Smooth muscle cell (in vitro differentiated cells): ENCODE measurements around the gene HIGD1A. TPM values are rescaled to one million over a fixed set of nuclear protein-coding genes. Genes with fewer than 3 reads are reported as not detected.

Experiments
- DNase-seq: peaks from one replicate; lab custom pipeline; 2025; ENCODE audit not compliant: unreplicated experiment; lab: John Stamatoyannopoulos, UW
- H2AFZ ChIP-seq: fragments of 200-600 bp; sonication (generic); 2 replicates; pipeline ENCODE4 v1.6.0; 2016; ENCODE audit warnings: antibody characterized with exemption, low read depth, mild to moderate bottlenecking
- H3F3A ChIP-seq: fragments of 200-600 bp; sonication (generic); 2 replicates; pipeline ENCODE4 v1.6.0; 2017; ENCODE audit warnings: antibody characterized with exemption, low read depth
- H3K27ac ChIP-seq: fragments of 200-600 bp; sonication (generic); 2 replicates; pipeline ENCODE4 v1.5.1; 2016; ENCODE audit warnings: low read depth, mild to moderate bottlenecking
- H3K27me3 ChIP-seq: fragments of 200-600 bp; sonication (generic); 2 replicates; pipeline ENCODE4 v1.6.1; 2016; ENCODE audit warnings: low read depth, mild to moderate bottlenecking
- H3K36me3 ChIP-seq: fragments of 200-600 bp; sonication (generic); 2 replicates; pipeline ENCODE4 v1.5.1; 2016; ENCODE audit warnings: low read depth
- H3K4me1 ChIP-seq: fragments of 200-600 bp; sonication (generic); 2 replicates; pipeline ENCODE4 v1.5.1; 2016; ENCODE audit warnings: low read depth
- H3K4me2 ChIP-seq: fragments of 200-600 bp; sonication (generic); 2 replicates; pipeline ENCODE4 v1.6.0; 2016; ENCODE audit warnings: mild to moderate bottlenecking
- H3K4me3 ChIP-seq: fragments of 200-600 bp; sonication (generic); 2 replicates; pipeline ENCODE4 v1.5.1; 2016; ENCODE audit warnings: mild to moderate bottlenecking
- H3K79me2 ChIP-seq: fragments of 200-600 bp; sonication (generic); 2 replicates; pipeline ENCODE4 v1.6.0; 2016; ENCODE audit warnings: low read depth, mild to moderate bottlenecking
- H3K9ac ChIP-seq: fragments of 200-600 bp; sonication (generic); 2 replicates; pipeline ENCODE4 v1.6.0; 2016; ENCODE audit warnings: low read depth
- H3K9me3 ChIP-seq: fragments of 200-600 bp; sonication (generic); replicated peaks from 2 replicates; pipeline ENCODE4 v1.5.1; 2016; ENCODE audit warnings: low read depth
- H4K20me1 ChIP-seq: fragments of 200-600 bp; sonication (generic); 2 replicates; pipeline ENCODE4 v1.6.0; 2016; ENCODE audit warnings: low read depth
- WGBS: methylation state at CpG from one replicate; pipeline ENCODE4 v1.1.7; 2016; ENCODE audit warnings: low lambda C conversion rate; 5-methylcytosine and 5-hydroxymethylcytosine counted together
- polyA plus RNA-seq: library from polyadenylated mRNA; unstranded; fragments of >200 nt; fragmentation: Nextera tagmentation; extraction: Ambion mirVana; gene quantifications from 2 replicates; pipeline ENCODE4 v1.2.1, GENCODE V29; 2016
- total RNA-seq: library from RNA; depleted of rRNA; stranded (reverse); fragments of >200 nt; gene quantifications from 2 replicates; pipeline ENCODE4 v1.2.3, GENCODE V29; 2014
- TF ChIP-seq, protein P1 (sequence below): fragments of 200-600 bp; sonication (generic); IDR thresholded peaks from 2 replicates; pipeline ENCODE4 v1.5.1; 2017; ENCODE audit warnings: borderline replicate concordance, mild to moderate bottlenecking, antibody characterized with exemption; ENCODE audit not compliant: insufficient read depth, poor library complexity, severe bottlenecking

HIGD1A gene
- total and polyA plus RNA-seq, 2 experiments from 2014 or later = 159 to 339 TPM

- DNase-seq = no peak
- Histone ChIP-seq H3K4me1 (peaks cover 34% of the 10 kb centered on the region), H3F3A (peaks cover 12% of the 10 kb centered on the region), H3K36me3 (no peaks in the 10 kb centered on the region), H3K9me3 (no peaks in the 10 kb centered on the region), H4K20me1 (peaks cover 46% of the 10 kb centered on the region), H3K4me3 (peak overlapping the region; percentile 94), H3K9ac (no peak overlapping the region), H2AFZ (no peak overlapping the region), H3K27ac (no peak overlapping the region), H3K79me2 (peaks cover 52% of the 10 kb centered on the region), H3K4me2 (peak overlapping the region; percentile 100), H3K27me3 (no peaks in the 10 kb centered on the region)
- TF ChIP-seq, protein P1, sequence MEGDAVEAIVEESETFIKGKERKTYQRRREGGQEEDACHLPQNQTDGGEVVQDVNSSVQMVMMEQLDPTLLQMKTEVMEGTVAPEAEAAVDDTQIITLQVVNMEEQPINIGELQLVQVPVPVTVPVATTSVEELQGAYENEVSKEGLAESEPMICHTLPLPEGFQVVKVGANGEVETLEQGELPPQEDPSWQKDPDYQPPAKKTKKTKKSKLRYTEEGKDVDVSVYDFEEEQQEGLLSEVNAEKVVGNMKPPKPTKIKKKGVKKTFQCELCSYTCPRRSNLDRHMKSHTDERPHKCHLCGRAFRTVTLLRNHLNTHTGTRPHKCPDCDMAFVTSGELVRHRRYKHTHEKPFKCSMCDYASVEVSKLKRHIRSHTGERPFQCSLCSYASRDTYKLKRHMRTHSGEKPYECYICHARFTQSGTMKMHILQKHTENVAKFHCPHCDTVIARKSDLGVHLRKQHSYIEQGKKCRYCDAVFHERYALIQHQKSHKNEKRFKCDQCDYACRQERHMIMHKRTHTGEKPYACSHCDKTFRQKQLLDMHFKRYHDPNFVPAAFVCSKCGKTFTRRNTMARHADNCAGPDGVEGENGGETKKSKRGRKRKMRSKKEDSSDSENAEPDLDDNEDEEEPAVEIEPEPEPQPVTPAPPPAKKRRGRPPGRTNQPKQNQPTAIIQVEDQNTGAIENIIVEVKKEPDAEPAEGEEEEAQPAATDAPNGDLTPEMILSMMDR = no peak
- 88% methylated on average over 3 of the region's 3 CpGs for WGBS
These were observed 3.2 kb downstream of the HIGD1A start for GRCh38 chr3:42801048-42801620.

GRCh38 chr3:42800251-42800650 lies 4.0 kb downstream of the HIGD1A start:
- TF ChIP-seq, protein P1 = no peak
- Histone ChIP-seq H3K27me3 (no peaks in the 10 kb centered on the region), H3K4me3 (no peak overlapping the region), H3K4me1 (peaks cover 34% of the 10 kb centered on the region), H3K9ac (no peak overlapping the region), H2AFZ (no peak overlapping the region), H3K9me3 (no peaks in the 10 kb centered on the region), H3K27ac (no peak overlapping the region), H3K79me2 (peaks cover 61% of the 10 kb centered on the region), H3K4me2 (no peak overlapping the region), H3F3A (peaks cover 12% of the 10 kb centered on the region), H3K36me3 (no peaks in the 10 kb centered on the region), H4K20me1 (peaks cover 55% of the 10 kb centered on the region)
- no peak for DNase-seq
- 100% methylated on average over 2 of the region's 2 CpGs for WGBS

DNA sequence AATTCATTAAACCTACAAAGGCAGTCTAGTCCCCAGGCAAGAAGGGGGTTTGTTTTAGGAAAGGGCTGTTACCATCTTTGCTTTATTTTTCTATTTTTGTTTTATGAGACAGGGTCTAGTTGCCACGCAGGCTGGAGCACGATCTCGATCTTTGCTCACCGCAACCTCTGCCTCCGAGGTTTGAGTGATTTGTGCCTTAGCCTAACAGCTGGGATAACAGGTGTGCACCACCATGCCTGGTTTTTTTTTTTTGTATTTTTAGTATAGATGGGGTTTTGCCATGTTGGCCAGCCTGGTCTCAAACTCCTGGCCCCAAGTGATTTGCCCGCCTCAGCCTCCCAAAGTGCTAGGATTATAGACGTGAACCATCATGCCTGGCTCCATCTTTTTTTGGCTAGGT lies 4.9 kb downstream of the HIGD1A start:
- Histone ChIP-seq H3K9ac (no peak overlapping the region), H3F3A (peaks cover 12% of the 10 kb centered on the region), H2AFZ (no peak overlapping the region), H4K20me1 (peaks cover 64% of the 10 kb centered on the region), H3K4me2 (no peak overlapping the region), H3K36me3 (no peaks in the 10 kb centered on the region), H3K79me2 (peaks cover 68% of the 10 kb centered on the region), H3K27ac (no peak overlapping the region), H3K9me3 (no peaks in the 10 kb centered on the region), H3K27me3 (no peaks in the 10 kb centered on the region), H3K4me1 (peaks cover 28% of the 10 kb centered on the region), H3K4me3 (no peak overlapping the region)
- DNase-seq = no peak
- TF ChIP-seq, protein P1 = no peak
- 84% methylated on average over 7 of the region's 7 CpGs for WGBS

GRCh38 chr3:42796332-42796885 lies 7.9 kb downstream of the HIGD1A start:
- H3F3A ChIP-seq = no peaks in the 10 kb centered on the region
- no peak for DNase-seq
- TF ChIP-seq, protein P1 = no peak
- H3K9me3 ChIP-seq = no peaks in the 10 kb centered on the region
- H4K20me1 ChIP-seq = peaks cover 65% of the 10 kb centered on the region
- peaks cover 64% of the 10 kb centered on the region for H3K79me2 ChIP-seq
- H3K36me3 ChIP-seq = peaks cover 10% of the 10 kb centered on the region
- H3K4me1 ChIP-seq = peaks cover 7% of the 10 kb centered on the region
- H3K27me3 ChIP-seq = no peaks in the 10 kb centered on the region
- H3K9ac ChIP-seq = no peak overlapping the region
- H3K4me2 ChIP-seq = no peak overlapping the region
- H3K27ac ChIP-seq = no peak overlapping the region
- no peak overlapping the region for H2AFZ ChIP-seq
- no peak overlapping the region for H3K4me3 ChIP-seq
- WGBS = 91% methylated on average over 4 of the region's 5 CpGs
